ENCODE measurements around the gene TYSND1. TPM values are rescaled to one million over a fixed set of nuclear protein-coding genes. Genes with fewer than 3 reads are reported as not detected.

Gene TYSND1
- total and polyA plus RNA-seq, 2 of the 13 experiments (the other 11 are each of a cell fraction or from before 2014, with no cell fraction given), result 3.3 to 8.9 TPM

GRCh38 chr10:70146489-70147258 is at the start of gene TYSND1 (continued):
- TF ChIP-seq ZNF496 (CRISPR knock-in tag; IDR thresholded peaks at IDR 0.05; ENCODE audit: insufficient replicate concordance) (no peak), BRCA1 (CRISPR knock-in tag; IDR thresholded peaks at IDR 0.05) (no peak), GLI4 (CRISPR knock-in tag; IDR thresholded peaks at IDR 0.05; ENCODE audit: borderline replicate concordance) (0 out of 2 replicates have a peak, but pooled peaks have one; percentile 13), GFI1 (CRISPR knock-in tag; IDR thresholded peaks at IDR 0.05; ENCODE audit: borderline replicate concordance) (no peak), FOXO4 (CRISPR knock-in tag; conservative IDR thresholded peaks at IDR 0.05) (no peak), ZNF713 (CRISPR knock-in tag; IDR thresholded peaks at IDR 0.05) (no peak), KLF16 (CRISPR knock-in tag; IDR thresholded peaks at IDR 0.05) (peak in 1 of 2 experiments; percentile 59; a peak in 1 of 4 replicates), ZNF18 (CRISPR knock-in tag; IDR thresholded peaks at IDR 0.05; ENCODE audit: insufficient replicate concordance) (no peak), HMGXB4 (CRISPR knock-in tag; IDR thresholded peaks at IDR 0.05; ENCODE audit: borderline replicate concordance in 1 of 2, low read depth in 1 of 2) (peak; percentile 41 to 92; a peak in 2 of 4 replicates), THAP11 (CRISPR knock-in tag; IDR thresholded peaks at IDR 0.05) (peak; percentile 40; the same call in 1 of the 2 replicates), ISL2 (CRISPR knock-in tag; IDR thresholded peaks at IDR 0.05) (peak; percentile 55; the same call in 1 of the 2 replicates), KLF13 (CRISPR knock-in tag; IDR thresholded peaks at IDR 0.05) (no peak), ZSCAN21 (CRISPR knock-in tag; IDR thresholded peaks at IDR 0.05; ENCODE audit: borderline replicate concordance) (no peak; the same call in 1 of the 2 replicates)
- TF ChIP-seq, protein P1, sequence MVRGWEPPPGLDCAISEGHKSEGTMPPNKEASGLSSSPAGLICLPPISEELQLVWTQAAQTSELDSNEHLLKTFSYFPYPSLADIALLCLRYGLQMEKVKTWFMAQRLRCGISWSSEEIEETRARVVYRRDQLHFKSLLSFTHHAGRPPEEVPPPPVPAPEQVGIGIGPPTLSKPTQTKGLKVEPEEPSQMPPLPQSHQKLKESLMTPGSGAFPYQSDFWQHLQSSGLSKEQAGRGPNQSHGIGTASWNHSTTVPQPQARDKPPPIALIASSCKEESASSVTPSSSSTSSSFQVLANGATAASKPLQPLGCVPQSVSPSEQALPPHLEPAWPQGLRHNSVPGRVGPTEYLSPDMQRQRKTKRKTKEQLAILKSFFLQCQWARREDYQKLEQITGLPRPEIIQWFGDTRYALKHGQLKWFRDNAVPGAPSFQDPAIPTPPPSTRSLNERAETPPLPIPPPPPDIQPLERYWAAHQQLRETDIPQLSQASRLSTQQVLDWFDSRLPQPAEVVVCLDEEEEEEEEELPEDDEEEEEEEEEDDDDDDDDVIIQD (CRISPR knock-in tag; IDR thresholded peaks at IDR 0.05; ENCODE audit: low read depth), result peak; percentile 68
- TF ChIP-seq, protein P2, sequence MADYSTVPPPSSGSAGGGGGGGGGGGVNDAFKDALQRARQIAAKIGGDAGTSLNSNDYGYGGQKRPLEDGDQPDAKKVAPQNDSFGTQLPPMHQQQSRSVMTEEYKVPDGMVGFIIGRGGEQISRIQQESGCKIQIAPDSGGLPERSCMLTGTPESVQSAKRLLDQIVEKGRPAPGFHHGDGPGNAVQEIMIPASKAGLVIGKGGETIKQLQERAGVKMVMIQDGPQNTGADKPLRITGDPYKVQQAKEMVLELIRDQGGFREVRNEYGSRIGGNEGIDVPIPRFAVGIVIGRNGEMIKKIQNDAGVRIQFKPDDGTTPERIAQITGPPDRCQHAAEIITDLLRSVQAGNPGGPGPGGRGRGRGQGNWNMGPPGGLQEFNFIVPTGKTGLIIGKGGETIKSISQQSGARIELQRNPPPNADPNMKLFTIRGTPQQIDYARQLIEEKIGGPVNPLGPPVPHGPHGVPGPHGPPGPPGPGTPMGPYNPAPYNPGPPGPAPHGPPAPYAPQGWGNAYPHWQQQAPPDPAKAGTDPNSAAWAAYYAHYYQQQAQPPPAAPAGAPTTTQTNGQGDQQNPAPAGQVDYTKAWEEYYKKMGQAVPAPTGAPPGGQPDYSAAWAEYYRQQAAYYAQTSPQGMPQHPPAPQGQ (CRISPR knock-in tag; IDR thresholded peaks at IDR 0.05; ENCODE audit: borderline replicate concordance), result no peak

All from HepG2 (cell line).